ENCODE measurements around the gene TBC1D8B. TPM values are rescaled to one million over a fixed set of nuclear protein-coding genes. Genes with fewer than 3 reads are reported as not detected.
"Not testable (repeated sequence)": the region's sequence is repeated elsewhere in the genome, so short reads cannot be mapped to it uniquely, and the experiment has no call there.

TBC1D8B gene
- total RNA-seq, 2 experiments from 2014 or later: 1.4 to 6.1 TPM

DNA sequence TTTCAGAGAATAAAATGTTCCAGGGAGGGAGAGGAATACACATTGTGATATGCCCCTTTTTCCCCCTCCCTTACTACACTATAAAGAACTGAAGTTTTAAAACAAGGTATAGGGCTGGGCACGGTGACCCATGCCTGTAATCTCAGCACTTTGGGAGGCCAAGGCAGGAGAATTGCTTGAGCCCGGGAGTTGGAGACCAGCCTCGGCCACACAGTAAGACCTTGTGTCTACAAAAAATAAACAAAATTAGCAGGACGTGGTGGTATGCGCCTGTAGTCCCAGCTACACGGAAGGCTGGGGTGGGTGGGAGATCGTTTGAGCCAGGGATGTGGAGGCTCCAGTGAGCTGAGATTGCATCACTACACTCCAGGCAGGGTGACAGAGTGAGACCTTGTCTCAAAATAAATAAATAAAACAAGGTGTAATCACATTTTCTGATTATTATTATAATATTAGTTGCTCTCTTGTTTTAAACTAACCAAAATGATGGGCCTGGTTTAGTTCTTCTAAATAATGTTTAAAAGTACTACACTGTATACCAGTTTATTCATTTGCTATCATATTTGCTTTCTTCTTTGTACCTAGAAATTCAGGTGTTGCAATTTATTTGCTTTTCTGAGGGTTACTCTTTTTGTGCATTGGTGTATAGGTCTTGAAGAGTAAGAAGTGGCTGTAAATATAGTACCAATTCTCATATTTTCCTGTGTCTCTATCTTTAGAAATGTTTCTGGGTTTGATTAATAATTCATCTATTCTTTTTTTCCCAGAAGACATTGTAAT is 8.8 kb downstream of the TBC1D8B start:
- Histone ChIP-seq H3K4me2 (ENCODE audit: low read length) (no peak overlapping the region), H3K9me2 (ENCODE audit: insufficient read depth, low read length) (no peaks in the 10 kb centered on the region), H3K27ac (ENCODE audit: low read depth, low read length, poor library complexity, severe bottlenecking) (no peak overlapping the region), H3K4me1 (ENCODE audit: insufficient read depth, low read length, poor library complexity, severe bottlenecking) (no peaks in the 10 kb centered on the region), H3K9me3 (ENCODE audit: low read length) (no peaks in the 10 kb centered on the region), H4K20me1 (ENCODE audit: insufficient read depth, low read length) (no peaks in the 10 kb centered on the region), H3K36me3 (ENCODE audit: insufficient read depth, low read length) (no peaks in the 10 kb centered on the region), H2AFZ (ENCODE audit: low read length) (no peak overlapping the region), H3K79me2 (ENCODE audit: insufficient read depth, low read depth, low read length) (no peaks in the 10 kb centered on the region), H3K4me3 (ENCODE audit: low read depth, low read length, poor library complexity, severe bottlenecking) (no peak overlapping the region)
- no peak for DNase-seq (ENCODE audit: low spot score)
- POLR2A ChIA-PET: no interaction called here
- intact Hi-C loops (cut with micrococcal nuclease; ENCODE audit: unreplicated experiment): no loop called here
- CTCF ChIA-PET (ENCODE audit: unreplicated experiment): no interaction called here
- no peak for TF ChIP-seq EZH2phosphoT487 (IDR thresholded peaks at IDR 0.05; ENCODE audit: borderline replicate concordance, low read depth, low read length)
- TF ChIP-seq, protein P1, sequence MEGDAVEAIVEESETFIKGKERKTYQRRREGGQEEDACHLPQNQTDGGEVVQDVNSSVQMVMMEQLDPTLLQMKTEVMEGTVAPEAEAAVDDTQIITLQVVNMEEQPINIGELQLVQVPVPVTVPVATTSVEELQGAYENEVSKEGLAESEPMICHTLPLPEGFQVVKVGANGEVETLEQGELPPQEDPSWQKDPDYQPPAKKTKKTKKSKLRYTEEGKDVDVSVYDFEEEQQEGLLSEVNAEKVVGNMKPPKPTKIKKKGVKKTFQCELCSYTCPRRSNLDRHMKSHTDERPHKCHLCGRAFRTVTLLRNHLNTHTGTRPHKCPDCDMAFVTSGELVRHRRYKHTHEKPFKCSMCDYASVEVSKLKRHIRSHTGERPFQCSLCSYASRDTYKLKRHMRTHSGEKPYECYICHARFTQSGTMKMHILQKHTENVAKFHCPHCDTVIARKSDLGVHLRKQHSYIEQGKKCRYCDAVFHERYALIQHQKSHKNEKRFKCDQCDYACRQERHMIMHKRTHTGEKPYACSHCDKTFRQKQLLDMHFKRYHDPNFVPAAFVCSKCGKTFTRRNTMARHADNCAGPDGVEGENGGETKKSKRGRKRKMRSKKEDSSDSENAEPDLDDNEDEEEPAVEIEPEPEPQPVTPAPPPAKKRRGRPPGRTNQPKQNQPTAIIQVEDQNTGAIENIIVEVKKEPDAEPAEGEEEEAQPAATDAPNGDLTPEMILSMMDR (conservative IDR thresholded peaks at IDR 0.05; ENCODE audit: low read length): no peak
- no TSS peak for BruUV-seq (replicated peaks)

DNA sequence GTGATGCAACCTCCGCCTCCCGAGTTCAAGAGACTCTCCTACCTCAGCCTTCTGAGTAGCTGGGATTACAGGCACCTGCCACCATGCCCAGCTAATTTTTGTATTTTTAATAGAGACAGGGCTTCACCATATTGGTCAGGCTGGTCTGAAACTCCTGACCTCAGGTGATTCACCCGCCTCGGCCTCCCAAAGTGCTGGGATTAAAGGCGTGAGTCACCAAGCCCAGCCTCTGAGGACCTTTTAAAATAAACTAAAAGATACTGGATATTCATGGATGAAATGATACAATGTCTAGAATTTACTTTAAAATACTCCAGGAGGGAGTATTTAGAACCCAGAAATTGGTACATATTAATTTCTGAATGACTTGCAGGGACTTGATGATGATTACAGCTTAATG is 10.5 kb downstream of the TBC1D8B start:
- H3K79me2 ChIP-seq (ENCODE audit: insufficient read depth, low read depth, low read length); DNase-seq (ENCODE audit: low spot score); H2AFZ ChIP-seq (ENCODE audit: low read length); intact Hi-C loops (cut with micrococcal nuclease; ENCODE audit: unreplicated experiment); H3K9me3 ChIP-seq (ENCODE audit: low read length); H4K20me1 ChIP-seq (ENCODE audit: insufficient read depth, low read length); H3K4me2 ChIP-seq (ENCODE audit: low read length); POLR2A ChIA-PET; H3K9me2 ChIP-seq (ENCODE audit: insufficient read depth, low read length); H3K36me3 ChIP-seq (ENCODE audit: insufficient read depth, low read length); BruUV-seq (replicated peaks); CTCF ChIA-PET (ENCODE audit: unreplicated experiment); H3K4me3 ChIP-seq (ENCODE audit: low read depth, low read length, poor library complexity, severe bottlenecking); H3K4me1 ChIP-seq (ENCODE audit: insufficient read depth, low read length, poor library complexity, severe bottlenecking); H3K27ac ChIP-seq (ENCODE audit: low read depth, low read length, poor library complexity, severe bottlenecking): not testable (repeated sequence)

DNA sequence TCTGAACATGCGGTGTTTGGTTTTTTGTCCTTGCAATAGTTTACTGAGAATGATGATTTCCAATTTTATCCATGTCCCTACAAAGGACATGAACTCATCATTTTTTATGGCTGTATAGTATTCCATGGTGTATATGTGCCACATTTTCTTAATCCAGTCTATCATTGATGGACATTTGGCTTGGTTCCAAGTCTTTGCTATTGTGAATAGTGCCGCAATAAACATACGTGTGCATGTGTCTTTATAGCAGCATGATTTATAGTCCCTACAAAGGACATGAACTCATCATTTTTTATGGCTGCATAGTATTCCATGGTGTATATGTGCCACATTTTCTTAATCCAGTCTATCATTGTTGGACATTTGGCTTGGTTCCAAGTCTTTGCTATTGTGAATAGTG is 11.6 kb downstream of the TBC1D8B start:
- H2AFZ ChIP-seq (ENCODE audit: low read length); DNase-seq (ENCODE audit: low spot score); H3K9me3 ChIP-seq (ENCODE audit: low read length); H3K4me3 ChIP-seq (ENCODE audit: low read depth, low read length, poor library complexity, severe bottlenecking); H3K4me2 ChIP-seq (ENCODE audit: low read length); H3K27ac ChIP-seq (ENCODE audit: low read depth, low read length, poor library complexity, severe bottlenecking); H3K79me2 ChIP-seq (ENCODE audit: insufficient read depth, low read depth, low read length); H3K9me2 ChIP-seq (ENCODE audit: insufficient read depth, low read length); H3K4me1 ChIP-seq (ENCODE audit: insufficient read depth, low read length, poor library complexity, severe bottlenecking); intact Hi-C loops (cut with micrococcal nuclease; ENCODE audit: unreplicated experiment); H3K36me3 ChIP-seq (ENCODE audit: insufficient read depth, low read length); BruUV-seq (replicated peaks); POLR2A ChIA-PET; H4K20me1 ChIP-seq (ENCODE audit: insufficient read depth, low read length); CTCF ChIA-PET (ENCODE audit: unreplicated experiment): not testable (repeated sequence)

All from OCI-LY7 (cell line).